Neural cell (in vitro differentiated cells): Measurements from ENCODE around the gene GAGE12J. TPM values are rescaled to one million over a fixed set of nuclear protein-coding genes. Genes with fewer than 3 reads are reported as not detected.

Source experiments
- H2AFZ ChIP-seq: fragments of 200-600, 300-800 bp; sonication (generic), shearing (Covaris generic); 2 replicates; pipeline ENCODE4 v1.6.0; 2014; ENCODE audit warnings: low read depth, mild to moderate bottlenecking, antibody characterized with exemption, low read length, moderate library complexity
- H3F3A ChIP-seq: fragments of 200-600 bp; shearing (Covaris generic); 2 replicates; pipeline ENCODE4 v1.6.1; 2016; ENCODE audit warnings: mild to moderate bottlenecking, moderate library complexity, mixed read lengths, antibody characterized with exemption, low read length; ENCODE audit not compliant: insufficient read depth, poor library complexity, severe bottlenecking
- H3K27ac ChIP-seq: fragments of 200-600, 300-800 bp; sonication (generic), shearing (Covaris generic); 2 replicates; pipeline ENCODE4 v1.5.1; 2014; ENCODE audit warnings: mild to moderate bottlenecking, low read length, moderate library complexity
- H3K27me3 ChIP-seq: fragments of 300-800, 200-600 bp; sonication (generic), shearing (Covaris generic); 2 replicates; pipeline ENCODE4 v1.6.0; 2014; ENCODE audit warnings: mild to moderate bottlenecking, low read depth, low read length, moderate library complexity; ENCODE audit not compliant: insufficient read depth
- H3K36me3 ChIP-seq: fragments of 300-800, 200-600 bp; sonication (generic), shearing (Covaris generic); 2 replicates; pipeline ENCODE4 v1.5.1; 2014; ENCODE audit warnings: mild to moderate bottlenecking, antibody characterized with exemption, low read length, moderate library complexity; ENCODE audit not compliant: insufficient read depth
- H3K4me2 ChIP-seq: fragments of 300-800, 200-600 bp; sonication (generic), shearing (Covaris generic); 2 replicates; pipeline ENCODE4 v1.6.0; 2014; ENCODE audit warnings: mild to moderate bottlenecking, low read length
- H3K4me3 ChIP-seq: fragments of 300-800, 200-600 bp; sonication (generic), shearing (Covaris generic); 2 replicates; pipeline ENCODE4 v1.5.1; 2014; ENCODE audit warnings: mild to moderate bottlenecking, low read length, moderate library complexity
- H3K79me2 ChIP-seq: fragments of 200-600 bp; shearing (Covaris generic); replicated peaks from 2 replicates; pipeline ENCODE4 v1.6.0; 2014; ENCODE audit warnings: mild to moderate bottlenecking, low read length, moderate library complexity; ENCODE audit not compliant: insufficient read depth
- H3K9ac ChIP-seq: fragments of 300-800, 200-600 bp; sonication (generic), shearing (Covaris generic); 2 replicates; pipeline ENCODE4 v1.6.1; 2016; ENCODE audit warnings: mild to moderate bottlenecking, low read length, mixed read lengths
- H3K9me2 ChIP-seq: fragments of 200-600 bp; shearing (Covaris generic); 2 replicates; pipeline ENCODE4 v1.6.1; 2016; ENCODE audit warnings: mild to moderate bottlenecking, low read length, mixed read lengths; ENCODE audit not compliant: insufficient read depth
- H3K9me3 ChIP-seq: fragments of 200-600, 300-800 bp; sonication (generic), shearing (Covaris generic); 2 replicates; pipeline ENCODE4 v1.6.1; 2016; ENCODE audit warnings: mild to moderate bottlenecking, mixed run types, low read length, moderate library complexity, mixed read lengths
- H4K20me1 ChIP-seq: fragments of 200-600 bp; shearing (Covaris generic); 2 replicates; pipeline ENCODE4 v1.6.1; 2016; ENCODE audit warnings: mild to moderate bottlenecking, mixed run types; ENCODE audit not compliant: insufficient read depth
- EP300 ChIP-seq: fragments of 450-650 bp; conservative IDR thresholded peaks from 2 replicates; pipeline ENCODE4 v1.6.1; 2014; ENCODE audit warnings: antibody characterized with exemption, mild to moderate bottlenecking, moderate library complexity; ENCODE audit not compliant: poor library complexity, severe bottlenecking
- EZH2 ChIP-seq: fragments of 200-600, 300-800 bp; shearing (Covaris generic), sonication (generic); IDR thresholded peaks from 2 replicates; pipeline ENCODE4 v1.6.1; 2014; ENCODE audit warnings: antibody characterized with exemption, low read length, borderline replicate concordance, mild to moderate bottlenecking; ENCODE audit not compliant: insufficient read depth, poor library complexity, severe bottlenecking
- MXI1 ChIP-seq: fragments of 450-650 bp; conservative IDR thresholded peaks from 2 replicates; pipeline ENCODE4 v1.6.1; 2014; ENCODE audit warnings: antibody characterized with exemption, mild to moderate bottlenecking; ENCODE audit not compliant: poor library complexity, severe bottlenecking
- POLR2AphosphoS5 ChIP-seq: IDR thresholded peaks from 2 replicates; pipeline ENCODE4 v1.6.1; 2012
- RAD21 ChIP-seq: fragments of 450-650 bp; conservative IDR thresholded peaks from 2 replicates; pipeline ENCODE4 v1.6.1; 2014; ENCODE audit warnings: antibody characterized with exemption, mild to moderate bottlenecking, moderate library complexity
- SMC3 ChIP-seq: fragments of 450-650 bp; conservative IDR thresholded peaks from 2 replicates; pipeline ENCODE4 v1.6.1; 2014; ENCODE audit warnings: antibody characterized with exemption, mild to moderate bottlenecking, moderate library complexity; ENCODE audit not compliant: poor library complexity
- TAF1 ChIP-seq: IDR thresholded peaks from 2 replicates; pipeline ENCODE4 v1.6.1; 2012; ENCODE audit warnings: low read depth
- polyA plus RNA-seq: library from polyadenylated mRNA; depleted of rRNA; stranded (reverse); fragments of >200 nt; gene quantifications from 2 replicates; pipeline ENCODE4 v1.2.3, GENCODE V29; 2014
- TF ChIP-seq, protein P1 (sequence below): IDR thresholded peaks from 2 replicates; pipeline ENCODE4 v1.6.1; 2012; ENCODE audit warnings: borderline replicate concordance
- TF ChIP-seq, protein P2 (sequence below): fragments of 450-650 bp; IDR thresholded peaks from 2 replicates; pipeline ENCODE4 v1.5.1; 2014; ENCODE audit warnings: antibody characterized with exemption, mild to moderate bottlenecking, moderate library complexity; ENCODE audit not compliant: poor library complexity, severe bottlenecking

The GAGE12J gene
- polyA plus RNA-seq, 1 donor from 2014 or later: not detected

DNA sequence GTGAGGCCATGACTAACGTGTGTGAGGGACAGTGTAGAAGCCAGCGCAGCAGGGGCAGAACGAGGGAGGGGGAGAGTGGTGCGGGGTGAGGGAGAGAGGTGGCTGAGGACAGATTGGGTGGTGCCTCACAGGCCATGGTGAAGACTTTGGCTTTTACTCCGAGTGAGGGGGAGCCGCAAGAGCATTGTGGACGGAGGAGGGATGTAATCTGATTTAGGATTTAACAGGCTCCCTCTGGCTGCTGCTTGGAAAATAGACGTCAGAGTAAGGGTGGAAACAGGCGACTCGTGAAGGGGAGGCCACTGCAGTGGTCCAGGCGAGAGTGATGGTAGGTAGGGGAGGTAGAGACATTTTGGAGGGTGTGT, 39.2 kb upstream of the GAGE12J start:
- H2AFZ ChIP-seq: no peak overlapping the region

DNA sequence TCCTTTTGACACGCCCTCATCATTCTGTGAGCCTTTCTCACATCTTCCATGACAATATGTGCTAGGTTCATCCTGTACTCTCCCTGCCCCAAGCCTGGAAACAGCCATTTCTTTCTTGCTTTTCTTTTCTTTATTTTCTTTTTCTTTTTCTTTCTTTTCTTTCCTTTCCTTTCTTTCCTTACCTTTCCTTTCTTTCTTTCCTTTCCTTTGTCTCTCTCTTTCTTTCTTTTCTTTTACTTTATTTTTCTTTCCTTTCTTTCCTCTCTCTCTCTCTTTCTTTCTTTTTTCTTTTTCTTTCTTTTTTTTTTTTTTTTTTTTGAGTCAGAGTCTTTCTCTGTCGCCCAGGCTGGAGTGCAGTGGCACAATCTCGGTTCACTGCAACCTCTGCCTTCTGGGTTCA, 37.6 kb upstream of the GAGE12J start:
- TF ChIP-seq MXI1: no peak
- no peak for TF ChIP-seq EP300
- TF ChIP-seq, protein P1, sequence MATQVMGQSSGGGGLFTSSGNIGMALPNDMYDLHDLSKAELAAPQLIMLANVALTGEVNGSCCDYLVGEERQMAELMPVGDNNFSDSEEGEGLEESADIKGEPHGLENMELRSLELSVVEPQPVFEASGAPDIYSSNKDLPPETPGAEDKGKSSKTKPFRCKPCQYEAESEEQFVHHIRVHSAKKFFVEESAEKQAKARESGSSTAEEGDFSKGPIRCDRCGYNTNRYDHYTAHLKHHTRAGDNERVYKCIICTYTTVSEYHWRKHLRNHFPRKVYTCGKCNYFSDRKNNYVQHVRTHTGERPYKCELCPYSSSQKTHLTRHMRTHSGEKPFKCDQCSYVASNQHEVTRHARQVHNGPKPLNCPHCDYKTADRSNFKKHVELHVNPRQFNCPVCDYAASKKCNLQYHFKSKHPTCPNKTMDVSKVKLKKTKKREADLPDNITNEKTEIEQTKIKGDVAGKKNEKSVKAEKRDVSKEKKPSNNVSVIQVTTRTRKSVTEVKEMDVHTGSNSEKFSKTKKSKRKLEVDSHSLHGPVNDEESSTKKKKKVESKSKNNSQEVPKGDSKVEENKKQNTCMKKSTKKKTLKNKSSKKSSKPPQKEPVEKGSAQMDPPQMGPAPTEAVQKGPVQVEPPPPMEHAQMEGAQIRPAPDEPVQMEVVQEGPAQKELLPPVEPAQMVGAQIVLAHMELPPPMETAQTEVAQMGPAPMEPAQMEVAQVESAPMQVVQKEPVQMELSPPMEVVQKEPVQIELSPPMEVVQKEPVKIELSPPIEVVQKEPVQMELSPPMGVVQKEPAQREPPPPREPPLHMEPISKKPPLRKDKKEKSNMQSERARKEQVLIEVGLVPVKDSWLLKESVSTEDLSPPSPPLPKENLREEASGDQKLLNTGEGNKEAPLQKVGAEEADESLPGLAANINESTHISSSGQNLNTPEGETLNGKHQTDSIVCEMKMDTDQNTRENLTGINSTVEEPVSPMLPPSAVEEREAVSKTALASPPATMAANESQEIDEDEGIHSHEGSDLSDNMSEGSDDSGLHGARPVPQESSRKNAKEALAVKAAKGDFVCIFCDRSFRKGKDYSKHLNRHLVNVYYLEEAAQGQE: no peak
- no peak for TF ChIP-seq EZH2
- TF ChIP-seq TAF1: no peak
- TF ChIP-seq, protein P2, sequence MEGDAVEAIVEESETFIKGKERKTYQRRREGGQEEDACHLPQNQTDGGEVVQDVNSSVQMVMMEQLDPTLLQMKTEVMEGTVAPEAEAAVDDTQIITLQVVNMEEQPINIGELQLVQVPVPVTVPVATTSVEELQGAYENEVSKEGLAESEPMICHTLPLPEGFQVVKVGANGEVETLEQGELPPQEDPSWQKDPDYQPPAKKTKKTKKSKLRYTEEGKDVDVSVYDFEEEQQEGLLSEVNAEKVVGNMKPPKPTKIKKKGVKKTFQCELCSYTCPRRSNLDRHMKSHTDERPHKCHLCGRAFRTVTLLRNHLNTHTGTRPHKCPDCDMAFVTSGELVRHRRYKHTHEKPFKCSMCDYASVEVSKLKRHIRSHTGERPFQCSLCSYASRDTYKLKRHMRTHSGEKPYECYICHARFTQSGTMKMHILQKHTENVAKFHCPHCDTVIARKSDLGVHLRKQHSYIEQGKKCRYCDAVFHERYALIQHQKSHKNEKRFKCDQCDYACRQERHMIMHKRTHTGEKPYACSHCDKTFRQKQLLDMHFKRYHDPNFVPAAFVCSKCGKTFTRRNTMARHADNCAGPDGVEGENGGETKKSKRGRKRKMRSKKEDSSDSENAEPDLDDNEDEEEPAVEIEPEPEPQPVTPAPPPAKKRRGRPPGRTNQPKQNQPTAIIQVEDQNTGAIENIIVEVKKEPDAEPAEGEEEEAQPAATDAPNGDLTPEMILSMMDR: no peak
- no peak for TF ChIP-seq RAD21
- TF ChIP-seq SMC3: no peak
- TF ChIP-seq POLR2AphosphoS5: no peak
- no peaks in the 10 kb centered on the region for H3F3A ChIP-seq
- H3K36me3 ChIP-seq: no peaks in the 10 kb centered on the region
- no peak overlapping the region for H3K27ac ChIP-seq
- no peak overlapping the region for H2AFZ ChIP-seq
- H3K9me3 ChIP-seq: no peaks in the 10 kb centered on the region
- H3K4me2 ChIP-seq: no peak overlapping the region
- H4K20me1 ChIP-seq: no peaks in the 10 kb centered on the region
- H3K79me2 ChIP-seq: no peaks in the 10 kb centered on the region
- H3K27me3 ChIP-seq: no peaks in the 10 kb centered on the region
- no peak overlapping the region for H3K4me3 ChIP-seq
- H3K9ac ChIP-seq: no peak overlapping the region
- no peaks in the 10 kb centered on the region for H3K9me2 ChIP-seq

More for the DNA sequence above, 39.2 kb upstream of the GAGE12J start:
- H3K4me3 ChIP-seq: no peak overlapping the region
- TF ChIP-seq MXI1: no peak
- no peak for TF ChIP-seq POLR2AphosphoS5
- no peak for TF ChIP-seq TAF1
- TF ChIP-seq RAD21: no peak
- no peak for TF ChIP-seq EZH2
- TF ChIP-seq, protein P2: no peak
- no peak for TF ChIP-seq EP300
- no peak for TF ChIP-seq SMC3
- TF ChIP-seq, protein P1: no peak
- no peaks in the 10 kb centered on the region for H4K20me1 ChIP-seq
- H3K4me2 ChIP-seq: no peak overlapping the region
- H3K9me2 ChIP-seq: no peaks in the 10 kb centered on the region
- H3K36me3 ChIP-seq: no peaks in the 10 kb centered on the region
- H3F3A ChIP-seq: no peaks in the 10 kb centered on the region
- H3K9me3 ChIP-seq: no peaks in the 10 kb centered on the region
- H3K79me2 ChIP-seq: no peaks in the 10 kb centered on the region
- H3K9ac ChIP-seq: no peak overlapping the region
- no peaks in the 10 kb centered on the region for H3K27me3 ChIP-seq
- no peak overlapping the region for H3K27ac ChIP-seq
